Measurements from ENCODE around the gene RSPH9.
"Not testable (repeated sequence)": the region's sequence is repeated elsewhere in the genome, so short reads cannot be mapped to it uniquely, and the experiment has no call there.

RSPH9 gene

GRCh38 chr6:43687437-43688347 is 42.9 kb downstream of the RSPH9 start, which contains the start of gene MRPS18A:
TSS of gene MRPS18A (minus strand) at chr6:43687791. CDS start at chr6:43687779, 12 bp downstream.
- peak; percentile 72 to 81 (median 73) for DNase-seq

DNA sequence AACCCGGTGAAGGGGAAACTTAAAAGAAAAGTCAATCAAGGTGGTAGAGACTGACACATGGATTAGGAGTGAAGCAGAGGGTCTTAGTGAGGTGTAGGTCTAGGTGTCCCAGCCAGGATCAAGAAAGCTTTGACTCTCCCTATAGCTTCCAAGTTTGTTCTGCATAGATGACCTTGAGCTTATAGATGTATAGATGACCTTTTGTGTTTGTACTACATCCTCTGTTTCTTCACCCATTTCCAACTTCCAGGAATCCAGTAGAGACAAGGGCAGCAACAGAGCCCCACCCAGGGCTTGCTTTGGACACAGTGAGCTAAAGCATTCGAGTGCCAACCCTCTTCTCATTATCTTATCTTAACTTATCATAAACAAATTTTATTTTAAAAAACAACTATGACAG is 44.6 kb downstream of the RSPH9 start:
- DNase-seq: no peak

DNA sequence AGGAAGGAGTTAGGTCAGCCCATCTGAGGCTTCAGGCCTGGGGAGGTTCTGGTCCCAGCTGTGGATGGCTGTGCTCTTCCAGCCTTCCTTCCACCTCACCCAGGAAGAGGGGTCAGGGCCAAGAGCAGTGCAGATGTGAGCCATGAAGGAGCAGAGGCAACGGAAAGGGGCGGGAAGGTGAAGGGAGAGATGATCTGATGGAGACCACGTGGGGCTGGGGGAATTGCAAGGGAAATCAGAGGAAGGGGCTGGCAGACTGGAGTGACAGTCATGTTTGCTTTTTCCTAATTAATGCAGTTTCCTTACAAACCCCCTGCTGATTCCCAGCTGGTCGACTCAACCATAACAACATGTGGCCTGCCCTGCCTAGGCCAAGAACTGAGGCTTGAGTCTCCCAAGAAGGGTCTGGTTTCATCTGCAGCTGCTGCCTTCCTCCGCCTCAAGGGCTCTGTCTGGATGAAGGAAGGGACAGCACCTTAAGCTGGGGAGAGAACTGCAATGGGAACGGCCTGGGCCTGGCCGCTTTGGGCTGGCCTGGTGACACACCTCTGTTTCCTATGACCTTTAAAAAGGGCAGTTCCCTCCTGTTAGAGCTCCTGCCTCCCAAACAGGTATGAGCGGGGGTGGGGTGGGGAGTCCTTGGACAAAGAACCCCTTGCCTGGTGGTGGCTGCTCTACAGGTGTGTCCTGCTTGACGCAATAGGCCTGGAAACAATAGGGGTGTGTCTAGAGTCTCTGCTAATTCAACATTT is 50.6 kb downstream of the RSPH9 start:
- DNase-seq: peak; percentile 12 to 84 (median 81)

GRCh38 chr6:43695967-43696291 is 51.1 kb downstream of the RSPH9 start:
- DNase-seq: no peak

GRCh38 chr6:43697421-43697820 is 52.6 kb downstream of the RSPH9 start:
- no peak for DNase-seq

GRCh38 chr6:43698584-43699349 is 53.9 kb downstream of the RSPH9 start:
- DNase-seq: peak in 1 of 3 experiments; percentile 26

DNA sequence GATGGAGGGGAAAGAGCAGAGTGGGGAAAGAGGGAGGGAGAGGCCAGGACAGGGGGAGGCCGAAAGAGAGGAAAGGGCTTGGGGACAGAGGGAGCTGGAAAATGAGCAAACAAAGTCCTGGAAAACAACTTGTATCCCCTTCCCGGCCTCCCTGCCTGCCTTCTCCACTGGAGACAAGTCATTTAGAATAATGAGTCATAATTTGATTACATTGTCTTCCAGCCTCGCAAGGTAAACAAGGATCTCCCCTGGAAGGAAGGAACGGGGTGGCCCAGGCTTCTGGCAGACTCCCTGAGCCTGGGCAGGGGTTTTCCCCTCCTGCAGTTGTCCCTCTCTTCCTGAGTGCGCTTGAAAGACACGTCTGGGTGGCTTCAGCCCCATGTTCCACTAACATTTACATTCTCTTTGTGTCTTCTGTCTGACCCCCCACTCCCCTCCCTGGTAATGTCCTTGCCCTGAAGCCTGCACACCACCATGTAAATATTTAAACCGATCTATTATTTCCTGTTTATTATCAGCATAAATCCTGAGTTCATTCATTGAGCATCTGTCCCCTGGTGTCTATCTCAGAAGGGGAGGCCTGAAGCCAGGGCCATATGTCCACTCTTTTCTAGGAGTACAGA is 54.8 kb downstream of the RSPH9 start:
- DNase-seq: peak in 2 of 3 experiments; percentile 64 to 76

DNA sequence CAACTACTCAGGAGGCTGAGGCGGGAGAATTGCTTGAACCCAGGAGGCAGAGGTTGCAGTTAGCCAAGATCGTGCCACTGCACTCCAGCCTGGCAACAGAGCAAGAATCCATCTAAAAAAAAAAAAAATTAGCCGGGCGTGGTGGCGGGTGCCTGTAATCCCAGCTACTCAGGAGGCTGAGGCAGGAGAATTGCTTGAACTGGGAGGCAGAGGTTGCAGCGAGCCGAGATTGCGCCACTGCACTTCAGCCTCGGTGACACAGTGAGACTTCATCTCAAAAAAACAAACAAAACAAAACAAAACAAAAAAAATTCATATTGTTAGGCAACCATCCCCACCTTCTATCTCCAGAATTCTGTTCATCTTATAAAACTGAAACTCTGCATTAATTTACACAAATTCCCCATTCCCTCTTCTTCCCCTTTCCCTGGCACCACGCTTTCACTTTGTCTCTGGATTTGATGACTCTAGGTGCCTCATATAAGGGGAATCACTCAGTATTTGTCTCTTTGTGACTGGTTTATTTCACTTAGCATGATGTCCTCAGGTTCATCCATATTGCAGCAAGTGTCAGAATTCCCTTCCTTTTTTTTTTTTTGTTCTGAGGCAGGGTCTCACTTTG is 56.2 kb downstream of the RSPH9 start:
- not testable (repeated sequence) for DNase-seq

GRCh38 chr6:43702171-43702533 is 57.3 kb downstream of the RSPH9 start:
- DNase-seq: no peak

DNA sequence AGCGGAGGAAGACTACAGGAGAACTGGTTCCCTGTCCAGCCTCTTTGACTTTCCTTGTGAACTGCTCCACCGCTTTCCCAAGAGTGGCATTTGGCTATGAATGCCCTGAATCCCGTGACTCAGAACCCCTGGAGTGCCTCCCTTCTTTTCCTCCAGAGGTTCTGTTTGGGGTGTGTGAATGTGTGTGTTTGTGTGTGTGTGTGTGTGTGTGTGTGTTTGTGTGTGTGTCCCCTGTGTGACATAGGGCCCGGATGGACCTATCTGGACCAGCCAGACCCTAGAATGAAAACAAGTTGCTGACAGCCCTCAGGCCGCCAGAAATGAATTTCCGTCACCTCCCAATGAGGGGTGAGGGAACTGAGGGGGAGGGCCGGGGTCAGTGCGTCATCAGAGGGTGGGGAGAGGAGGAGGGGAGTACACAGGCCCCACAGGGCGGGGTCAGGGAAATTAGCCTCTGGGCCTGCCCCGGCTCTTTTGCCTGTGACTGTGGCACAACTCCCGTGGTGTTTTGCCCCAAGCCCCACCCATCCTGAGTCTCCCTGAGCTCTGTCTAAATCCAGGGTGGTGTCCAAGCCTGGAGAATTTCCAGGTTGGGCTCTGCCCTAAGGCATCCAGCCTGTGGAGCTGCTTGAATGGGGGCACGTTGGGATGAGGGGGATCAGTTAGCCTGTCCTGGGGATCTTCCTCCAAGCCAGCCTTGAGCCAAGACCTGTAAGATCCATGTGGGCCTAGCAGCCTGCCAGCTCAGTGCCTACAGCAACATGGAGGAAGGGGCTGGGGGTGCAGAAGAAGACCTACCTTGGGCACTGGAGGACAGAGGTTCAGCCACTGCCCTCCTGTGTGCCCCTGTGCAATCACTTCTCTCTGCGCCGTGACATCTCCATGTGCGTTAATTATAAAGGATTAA is 58.0 kb downstream of the RSPH9 start:
- DNase-seq: peak in 2 of 3 experiments; percentile 34 to 48

DNA sequence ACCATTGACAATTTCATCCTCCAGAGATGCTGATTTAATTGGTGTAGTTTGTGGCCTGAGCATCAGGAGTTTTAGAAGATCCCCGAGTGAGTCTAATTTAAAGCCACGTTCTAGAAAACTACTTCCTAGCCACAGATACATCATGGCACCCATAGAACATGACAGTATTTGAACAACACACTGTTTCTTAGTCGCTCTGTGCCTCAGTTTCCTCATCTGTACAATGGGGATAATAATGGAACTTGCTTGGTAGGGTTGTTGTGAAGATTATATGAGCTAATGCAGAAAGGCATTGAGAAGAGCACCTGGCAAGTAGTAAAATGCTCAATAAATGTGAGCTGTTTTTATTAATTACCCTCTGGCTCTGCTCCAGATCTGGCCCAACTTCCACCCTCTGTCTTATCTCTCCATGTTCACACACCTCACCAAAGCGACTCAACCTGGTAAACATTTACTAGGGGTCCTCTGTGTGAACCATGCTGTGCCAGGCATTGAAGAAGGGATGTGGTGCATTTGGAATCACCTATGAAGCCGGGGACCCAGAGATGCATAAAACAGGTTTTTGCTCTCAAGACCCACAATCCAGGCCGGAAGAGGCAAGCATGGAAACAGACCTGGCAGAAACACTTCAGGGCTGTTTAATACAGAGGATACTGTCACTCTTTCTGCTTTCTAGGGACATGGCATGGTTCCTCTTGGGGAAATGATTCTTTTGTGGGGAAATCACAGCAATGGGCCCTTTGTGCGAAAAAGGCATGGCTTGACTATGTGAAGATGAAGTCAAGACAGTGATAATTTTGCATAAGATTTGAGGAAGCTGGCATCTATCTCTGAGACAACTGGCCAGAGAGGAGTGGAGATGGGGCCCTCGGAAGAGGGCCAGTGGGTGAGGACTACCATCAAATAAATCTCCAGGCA is 58.9 kb downstream of the RSPH9 start:
- DNase-seq: peak in 1 of 3 experiments; percentile 8

GRCh38 chr6:43705996-43706395 is 61.2 kb downstream of the RSPH9 start:
- DNase-seq: no peak

DNA sequence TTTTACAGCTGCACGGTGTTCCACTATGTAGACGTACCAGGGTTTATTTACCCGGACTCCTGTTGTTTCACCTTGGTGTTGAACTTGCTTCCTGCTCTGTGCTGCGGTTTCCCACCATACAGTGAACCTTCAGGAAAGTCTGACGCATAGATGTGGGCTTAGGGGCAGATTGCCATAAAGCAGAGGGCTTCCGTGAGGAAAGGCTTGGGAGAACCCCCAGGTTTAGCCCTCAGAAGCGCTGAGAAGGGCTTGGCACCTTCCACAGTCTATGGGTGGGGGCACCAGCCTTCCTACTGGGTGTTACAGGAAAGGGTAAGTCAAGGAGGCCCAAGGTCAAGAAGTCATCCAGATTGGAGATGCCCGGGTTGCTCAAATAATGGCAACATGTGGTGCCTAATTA is 62.0 kb downstream of the RSPH9 start:
- DNase-seq: no peak

GRCh38 chr6:43707269-43707668 is 62.4 kb downstream of the RSPH9 start:
- DNase-seq: no peak

DNA sequence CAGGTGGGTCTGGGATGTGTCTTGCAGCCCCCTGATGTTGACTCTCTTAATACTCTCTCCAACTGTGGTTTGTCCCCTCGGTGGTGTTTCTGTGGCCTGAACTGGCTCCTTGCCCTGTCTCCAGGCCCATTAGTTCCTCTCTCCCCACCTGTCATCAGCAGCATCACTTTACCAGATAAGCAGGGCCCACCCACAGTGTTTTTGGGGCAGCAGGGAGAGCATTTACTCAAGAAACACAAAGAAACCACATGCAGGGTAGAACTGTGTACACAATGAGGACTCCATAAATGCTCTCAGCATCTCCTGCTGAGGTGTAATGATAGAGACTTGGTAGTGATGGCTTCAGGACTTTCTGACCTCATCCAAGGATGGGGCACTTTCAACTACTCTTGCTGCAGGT is 62.9 kb downstream of the RSPH9 start:
- peak in 1 of 3 experiments; percentile 43 for DNase-seq

DNA sequence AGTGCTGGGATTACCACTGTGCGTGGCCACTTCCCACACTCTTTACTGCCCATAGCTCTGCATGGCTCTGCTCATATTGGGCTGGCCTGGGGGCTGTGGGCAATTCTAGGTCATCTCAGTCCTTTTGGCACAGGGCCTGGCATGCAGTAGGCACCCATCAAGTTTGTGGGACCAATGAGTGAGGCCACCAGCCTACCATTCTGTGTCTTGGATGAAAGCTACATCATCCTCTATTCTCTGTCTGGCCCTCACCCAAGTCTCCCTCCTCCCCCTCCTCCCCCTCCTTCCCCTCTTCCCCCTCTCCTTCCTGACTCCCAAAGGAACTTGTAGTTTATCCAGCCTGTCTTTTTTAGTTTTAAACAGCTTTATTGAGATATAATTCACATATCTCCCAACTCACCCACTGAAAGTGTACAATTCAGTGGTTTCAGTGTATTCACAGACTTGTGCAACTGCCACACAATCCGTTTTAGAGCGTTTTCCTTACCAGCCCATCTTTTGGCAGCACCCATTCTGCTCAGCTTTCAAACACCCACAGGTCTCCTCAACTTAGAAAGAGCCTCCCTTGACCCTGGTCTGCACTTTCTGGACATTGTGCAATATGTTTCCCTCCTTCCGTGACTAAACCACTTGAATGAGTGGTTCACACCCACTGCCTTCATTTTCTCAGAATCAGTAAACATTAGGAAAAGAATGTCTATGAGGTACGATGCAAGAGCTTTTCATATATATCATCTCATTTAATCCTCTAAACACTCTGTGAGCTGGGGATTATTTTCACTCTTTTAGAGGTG is 64.2 kb downstream of the RSPH9 start:
- DNase-seq: no peak

DNA sequence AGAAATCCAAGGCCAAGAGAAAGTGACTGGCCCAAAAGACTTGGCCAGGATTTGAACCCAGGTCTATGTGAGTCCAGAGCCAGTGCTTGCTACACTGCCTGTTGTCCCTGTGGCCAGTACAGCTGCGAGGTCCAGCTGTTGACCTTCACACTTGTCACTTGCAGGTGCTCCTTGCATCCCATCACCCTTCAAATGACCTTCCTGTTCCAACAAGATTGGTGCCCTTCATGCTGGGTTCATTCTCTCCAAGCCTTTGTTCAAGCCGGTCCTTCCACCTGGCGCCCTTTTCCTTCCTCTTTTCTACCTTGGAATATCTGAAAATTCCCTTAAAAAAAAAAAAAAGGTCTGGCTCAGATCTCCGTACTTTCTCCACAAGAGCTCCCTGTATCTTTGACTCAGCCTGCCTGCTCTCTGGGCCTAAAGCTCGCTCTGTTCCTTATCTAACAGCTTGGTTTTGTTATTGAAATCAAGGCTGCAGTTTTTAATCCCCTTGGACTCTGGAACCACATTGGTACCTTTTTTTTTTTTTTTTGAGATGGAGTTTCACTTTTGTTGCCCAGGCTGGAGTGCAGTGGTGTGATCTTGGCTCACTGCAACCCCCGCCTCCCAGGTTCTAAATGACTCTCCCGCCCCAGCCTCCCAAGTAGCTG is 64.9 kb downstream of the RSPH9 start:
- DNase-seq: no peak

DNA sequence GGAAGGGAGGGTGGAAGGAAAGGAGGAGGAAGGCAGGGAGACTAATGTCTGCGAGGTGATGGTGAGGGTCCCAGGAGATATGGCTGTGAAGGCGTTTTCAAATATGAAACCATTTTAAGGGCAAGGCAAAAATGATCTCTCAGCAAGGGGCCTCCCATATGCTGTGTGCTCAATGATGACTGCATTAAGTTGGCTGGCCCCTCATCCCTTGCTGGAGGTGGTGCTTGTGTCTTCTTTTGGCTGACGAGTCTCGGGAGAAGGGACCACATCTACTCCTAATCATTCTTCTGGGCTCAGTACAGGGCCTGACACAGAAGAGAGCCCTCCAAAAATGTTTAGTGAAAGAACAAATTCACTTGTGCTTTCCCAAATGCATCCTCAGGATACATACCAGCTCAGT is 65.7 kb downstream of the RSPH9 start:
- DNase-seq: no peak

GRCh38 chr6:43712579-43712978 is 67.7 kb downstream of the RSPH9 start:
- DNase-seq: no peak
